SW480 (cell line): ENCODE results near the gene CTIF.

ENCODE experiments used
- DNase-seq: peaks from one replicate; pipeline ENCODE4 v3.0.0-alpha.2; 2016; ENCODE audit warnings: low spot score

The CTIF gene

DNA sequence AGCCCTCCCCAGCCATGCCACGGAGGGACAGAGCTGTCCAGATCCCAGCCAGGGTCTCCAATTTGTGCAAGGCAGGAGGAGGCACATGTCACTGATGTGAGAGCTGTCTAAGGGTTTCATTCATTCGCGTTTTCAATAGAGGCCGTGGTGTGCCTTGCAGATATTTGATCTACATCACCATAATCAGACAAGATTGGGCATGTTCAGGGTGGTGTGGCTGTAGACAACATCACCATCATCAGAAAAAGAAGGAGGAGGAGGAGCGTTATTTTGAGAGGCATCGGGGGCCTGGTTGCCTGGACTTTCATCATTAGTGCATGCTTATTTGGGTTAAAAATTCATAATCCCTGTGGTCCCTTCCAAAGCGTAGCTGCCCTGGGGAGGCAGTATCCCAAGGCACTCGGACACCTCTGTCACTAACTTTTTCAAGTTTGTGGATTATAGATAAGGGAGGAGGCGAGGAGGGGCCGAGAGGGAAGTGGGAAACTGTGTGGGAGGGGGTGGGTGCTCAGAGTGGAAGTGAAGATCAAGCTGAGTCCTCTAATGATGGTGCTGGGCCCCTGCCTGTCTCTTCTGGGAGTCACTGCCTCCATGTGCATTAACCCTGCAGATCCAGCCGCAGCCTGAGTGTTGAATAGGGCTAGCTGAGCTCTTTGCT lies 194.1 kb downstream of the CTIF start:
- DNase-seq = no peak

DNA sequence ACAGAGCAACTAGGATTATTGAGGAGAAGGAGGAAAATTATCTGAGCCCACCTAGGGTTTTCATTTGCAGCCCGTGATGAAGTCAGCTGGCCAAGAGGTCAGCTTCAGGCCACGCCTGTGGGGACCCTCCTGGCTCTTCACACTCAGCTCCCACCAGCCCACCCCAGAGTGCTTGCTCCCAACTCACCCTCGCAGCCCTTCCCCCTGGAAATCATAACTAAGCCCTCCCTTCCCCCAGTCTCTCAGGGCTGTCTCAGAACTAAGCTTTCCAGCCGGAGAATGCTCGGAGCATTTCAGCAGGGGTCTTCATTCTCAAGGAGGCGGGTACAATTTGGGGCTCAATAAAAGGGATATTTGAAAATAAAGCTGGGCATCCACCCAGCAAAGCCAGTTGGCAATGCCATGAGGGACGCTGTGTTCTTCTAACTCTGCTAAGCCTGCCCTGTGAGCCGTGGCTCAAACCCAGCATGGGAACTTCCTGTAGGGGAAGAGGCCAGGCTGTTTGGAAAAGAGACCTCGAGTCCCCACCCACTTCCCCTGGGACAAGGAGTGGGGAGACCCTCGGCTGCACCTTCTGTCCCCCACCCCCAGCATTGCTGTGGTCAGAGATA lies 194.9 kb downstream of the CTIF start:
- DNase-seq = no peak

DNA sequence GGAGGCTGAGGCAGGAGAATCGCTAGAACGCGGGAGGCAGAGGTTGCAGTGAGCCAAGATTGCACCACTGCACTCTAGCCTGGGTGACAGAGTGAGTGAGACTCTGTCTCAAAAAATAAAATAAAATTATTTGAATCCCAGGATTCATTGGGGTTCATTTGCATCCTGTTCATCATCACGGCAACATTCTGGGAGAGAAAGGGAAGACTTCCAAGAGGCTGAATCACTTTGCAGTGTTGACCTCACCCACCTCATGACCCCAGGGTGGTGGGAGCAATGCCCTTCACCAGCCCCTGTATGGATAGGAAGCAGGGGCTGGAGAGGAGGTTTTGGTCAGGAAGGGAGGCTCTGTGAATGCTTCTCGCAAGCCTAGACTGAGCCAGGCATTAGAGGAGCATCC lies 195.6 kb downstream of the CTIF start:
- DNase-seq = no peak

DNA sequence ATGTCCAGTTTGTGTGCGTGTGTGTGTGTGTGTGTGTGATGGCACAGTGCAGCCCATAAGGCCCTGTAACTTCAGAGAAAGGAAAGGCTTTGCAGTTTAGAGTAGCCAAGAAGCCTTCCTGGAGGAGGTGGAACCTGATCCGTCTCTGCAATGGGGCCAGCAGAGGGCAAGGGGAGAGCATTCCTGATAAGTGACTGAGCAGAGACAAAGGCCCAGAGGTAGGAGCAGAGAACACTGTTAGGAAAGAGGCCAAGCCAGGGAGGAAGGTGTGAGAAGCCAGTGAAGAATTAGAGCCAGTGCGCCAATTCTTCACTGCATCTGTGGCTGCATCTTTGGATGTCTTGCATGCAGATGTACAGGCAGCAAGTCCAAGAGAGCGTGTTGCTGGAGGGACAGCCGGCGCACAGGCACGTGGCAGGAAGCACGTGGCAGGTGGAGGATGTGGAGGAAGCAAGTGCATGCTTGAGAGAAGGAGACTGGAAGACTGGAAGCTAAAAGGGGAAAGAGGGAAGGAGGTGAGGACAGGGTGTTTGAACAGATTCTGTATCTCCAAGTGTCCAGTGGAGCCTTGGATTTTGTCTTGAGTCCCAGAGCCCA lies 196.3 kb downstream of the CTIF start:
- DNase-seq = no peak

DNA sequence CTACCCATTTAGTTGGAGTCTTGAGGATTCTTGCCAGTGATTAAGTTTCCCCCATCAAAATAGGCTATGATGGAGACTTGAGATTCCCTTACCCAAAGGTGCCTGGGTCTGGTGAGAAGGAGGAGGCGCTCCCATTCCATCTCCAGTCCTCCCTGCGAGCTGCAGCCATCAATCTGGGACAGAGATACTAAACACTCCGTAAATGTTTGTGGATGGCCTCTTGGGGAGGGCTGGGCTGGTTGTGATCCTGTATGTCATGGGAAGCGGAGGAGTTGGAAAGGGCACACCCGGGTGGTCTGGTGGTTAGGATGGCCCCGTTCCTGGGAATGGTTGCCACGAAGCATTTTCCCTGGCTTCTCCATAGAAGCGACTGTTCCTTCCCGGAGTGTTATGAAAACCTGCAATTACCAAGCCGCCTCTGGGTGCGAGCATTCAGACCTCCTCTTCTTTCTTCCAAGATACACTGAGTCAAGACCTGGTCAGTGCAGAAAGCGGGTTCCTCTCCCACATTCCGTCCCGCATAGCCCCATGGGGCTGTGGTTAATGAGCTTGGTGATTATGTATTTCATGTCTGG lies 196.9 kb downstream of the CTIF start:
- no peak for DNase-seq

DNA sequence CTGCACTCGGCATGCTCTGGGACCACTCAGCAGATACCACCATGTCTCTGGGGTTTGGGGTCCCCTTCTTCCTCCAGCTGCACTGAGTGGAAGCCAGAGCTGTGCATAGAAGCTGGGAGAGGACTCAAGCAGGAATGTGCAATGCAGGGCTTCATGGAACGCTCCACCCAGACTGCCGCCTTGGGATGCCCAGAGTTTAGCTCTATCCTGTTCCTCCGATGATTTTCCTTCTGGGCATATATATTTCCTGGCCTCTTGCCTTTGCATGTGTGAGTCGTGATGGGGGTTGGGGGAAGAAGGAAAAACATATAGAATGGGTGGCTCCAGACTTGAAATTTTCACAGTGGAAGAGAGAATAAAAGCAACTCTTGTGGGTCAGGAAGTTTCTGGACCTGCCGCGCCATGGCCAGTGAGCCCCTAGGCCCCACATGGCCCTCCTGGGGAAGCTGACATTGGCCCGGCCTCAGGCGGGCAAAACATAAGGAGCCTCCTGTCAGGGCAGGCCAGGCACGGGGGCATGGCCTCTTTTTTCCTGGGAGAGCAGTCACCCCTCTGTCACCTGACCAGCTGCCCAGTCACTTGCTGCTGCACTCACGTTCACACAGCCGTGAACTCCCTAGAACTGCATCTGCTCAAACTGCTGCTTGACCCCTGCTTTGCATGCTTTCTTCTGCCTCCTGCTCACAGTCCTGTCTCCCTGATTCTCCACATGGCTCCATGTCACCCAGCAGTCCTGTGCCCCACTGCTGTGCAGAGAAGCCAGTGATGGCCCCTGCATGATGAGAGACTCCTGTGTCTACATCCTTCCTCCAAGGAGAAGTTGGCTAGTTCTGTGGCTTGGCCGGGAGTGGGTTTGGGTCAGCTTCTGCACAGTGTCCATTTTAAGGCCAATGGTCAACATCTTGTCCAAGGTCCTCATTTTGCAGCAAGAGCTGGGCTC lies 197.8 kb downstream of the CTIF start:
- DNase-seq = no peak

DNA sequence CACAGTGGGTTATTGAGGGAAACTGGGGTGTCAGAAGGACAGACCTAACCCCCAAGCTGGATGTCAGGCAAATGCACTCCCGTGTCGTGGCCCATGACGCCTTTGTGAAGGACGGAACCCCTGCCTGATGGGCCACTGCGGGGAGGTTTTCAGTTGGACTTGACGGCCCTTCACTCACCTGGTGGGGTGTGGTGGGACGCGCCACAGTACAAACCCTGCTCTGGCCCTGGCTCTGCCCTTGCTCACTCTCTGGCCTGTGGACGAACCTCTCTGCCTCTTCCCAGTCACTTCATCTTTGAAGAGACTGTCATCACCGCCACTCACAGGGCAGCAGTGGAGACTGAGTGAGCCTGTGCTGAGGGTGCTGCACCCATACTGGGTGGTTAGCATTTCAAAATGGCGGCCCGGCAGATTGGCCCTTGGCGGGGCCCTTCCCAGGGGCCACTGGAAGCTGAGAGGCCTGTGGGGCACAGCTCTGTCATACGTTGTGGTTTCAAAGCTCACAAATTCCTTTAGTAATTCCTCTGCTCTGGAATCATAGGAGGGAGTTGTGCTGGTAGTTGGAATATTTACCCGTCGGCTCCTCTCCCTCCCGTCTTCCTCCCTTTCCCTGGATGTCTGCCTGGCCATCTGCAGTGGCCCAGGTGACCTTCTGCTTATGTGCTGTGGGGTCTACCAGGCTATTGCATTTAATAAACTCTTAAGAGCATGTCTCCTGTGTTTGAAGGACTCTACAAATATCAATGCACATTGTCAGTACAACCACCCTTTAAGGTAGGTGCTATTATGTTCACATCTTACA lies 200.6 kb downstream of the CTIF start:
- no peak for DNase-seq

DNA sequence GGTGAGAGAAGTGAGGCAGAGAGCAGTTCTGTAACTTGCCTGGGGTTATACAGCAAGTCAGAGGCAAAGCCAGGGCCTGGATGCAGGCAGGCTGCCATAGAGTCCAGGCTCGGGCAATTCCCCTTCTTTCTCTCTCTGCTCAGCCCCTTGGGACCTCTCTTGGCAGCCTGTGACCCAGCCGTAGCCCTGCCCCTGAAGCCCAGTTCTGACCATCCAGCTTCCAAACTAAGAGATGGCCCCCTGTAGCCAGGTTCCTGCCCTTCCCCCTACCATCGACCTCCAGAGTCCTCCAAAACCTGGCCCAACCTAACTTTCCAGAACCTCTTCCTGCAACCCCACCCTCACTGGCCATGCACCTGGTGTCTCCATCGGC lies 201.2 kb downstream of the CTIF start:
- no peak for DNase-seq

DNA sequence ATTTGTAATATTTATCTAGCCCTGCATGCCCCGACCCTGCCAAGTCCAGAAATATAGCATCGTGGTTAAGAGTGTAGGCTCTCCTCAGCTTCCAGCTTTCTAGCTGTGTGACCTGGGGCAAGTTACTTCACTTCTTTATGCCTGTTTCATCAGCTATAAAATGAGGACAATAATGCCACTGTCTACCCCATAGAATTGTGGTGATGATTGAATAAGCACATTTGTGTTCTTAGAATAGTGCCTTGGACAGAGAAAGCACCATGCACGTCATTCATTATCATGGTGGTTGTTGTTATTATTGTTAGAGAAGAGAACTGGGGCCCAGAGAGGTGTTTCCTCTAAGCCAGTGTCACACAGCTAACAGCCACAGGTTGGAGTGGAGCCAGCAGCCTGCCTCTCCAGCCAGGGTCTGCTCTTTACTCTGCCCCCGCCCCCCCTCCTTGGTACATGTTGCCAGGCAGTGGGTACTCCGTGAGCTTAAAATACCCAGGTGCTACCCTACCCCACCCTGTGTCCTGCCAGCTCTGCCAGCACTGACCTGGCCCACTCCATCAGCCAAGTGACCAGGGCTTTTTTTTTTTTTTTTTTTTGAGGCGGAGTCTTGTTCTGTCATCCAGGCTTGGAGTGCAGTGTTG lies 202.1 kb downstream of the CTIF start:
- no peak for DNase-seq

DNA sequence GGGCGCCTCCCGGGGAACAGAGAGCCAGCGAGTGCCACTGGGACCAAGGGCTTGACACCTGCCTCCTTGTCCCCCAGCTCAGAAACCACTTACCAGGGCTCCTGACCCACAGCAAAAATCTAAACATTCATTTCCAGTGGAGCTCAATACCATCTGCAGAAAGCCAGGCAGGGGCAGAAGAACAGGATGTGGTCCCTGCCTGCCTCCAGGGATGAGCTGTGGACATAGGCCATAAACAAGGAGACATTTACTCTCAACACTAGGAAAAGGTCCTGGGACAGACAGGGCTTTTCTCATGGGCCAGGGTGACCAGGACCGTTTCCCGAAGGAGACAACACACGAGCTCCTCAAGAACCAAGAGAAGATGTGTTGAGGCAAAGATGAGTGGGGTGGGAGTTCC lies 203.0 kb downstream of the CTIF start:
- DNase-seq = no peak

DNA sequence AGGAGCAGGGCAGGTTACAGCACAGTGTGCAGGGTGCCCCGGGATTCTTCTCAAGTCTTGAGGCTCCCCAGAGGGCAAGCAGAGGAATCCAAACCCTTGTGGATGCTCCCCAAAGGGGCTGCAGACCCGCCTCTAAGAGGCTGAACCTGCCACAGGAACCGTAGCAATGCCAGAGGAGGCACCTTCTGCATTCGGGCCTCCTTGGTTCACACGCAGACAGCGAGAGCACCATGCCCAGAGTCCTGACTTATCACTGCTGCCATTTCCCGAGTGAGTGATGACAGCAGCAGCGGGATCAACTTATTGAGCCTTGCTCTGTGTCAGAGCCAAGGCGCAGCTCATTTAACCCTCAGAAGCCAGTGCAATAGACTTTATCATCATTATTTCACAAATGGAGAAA lies 203.5 kb downstream of the CTIF start:
- no peak for DNase-seq

DNA sequence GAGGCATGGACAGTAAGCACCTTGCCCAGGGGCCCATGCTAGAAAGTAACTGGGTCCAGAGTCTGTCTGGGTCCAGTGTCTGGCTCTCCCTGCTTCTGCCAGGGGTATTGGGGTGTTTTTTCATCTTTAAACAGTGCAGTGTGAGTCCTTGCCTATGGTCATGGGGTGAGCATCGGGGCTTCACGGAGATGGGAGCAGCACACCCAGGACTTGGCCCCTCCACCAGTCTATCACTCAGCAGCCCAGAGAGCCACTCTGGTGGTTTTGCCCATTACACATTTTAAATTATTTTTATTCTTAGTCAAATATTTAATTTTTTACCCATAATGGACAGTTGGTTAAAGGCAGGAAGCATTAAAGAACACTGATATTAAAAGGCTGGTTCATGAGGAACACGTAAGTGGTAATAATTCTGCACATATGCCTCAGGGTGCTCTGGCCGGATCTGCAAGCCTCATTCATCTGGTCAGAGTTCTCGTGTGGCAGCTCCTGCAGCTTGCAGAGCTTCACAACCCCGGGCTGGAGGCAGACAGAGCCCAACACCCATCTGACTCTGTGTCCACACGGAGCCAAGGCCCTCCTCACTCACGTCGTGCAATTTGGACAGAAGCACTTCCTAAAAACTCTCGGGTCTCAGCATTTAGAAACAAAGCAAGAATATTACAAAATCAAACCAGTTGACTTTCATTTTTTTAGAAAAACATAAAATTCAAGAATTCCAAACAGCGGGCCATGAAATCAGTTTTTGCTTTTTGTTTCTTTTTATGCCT lies 204.1 kb downstream of the CTIF start:
- no peak for DNase-seq

DNA sequence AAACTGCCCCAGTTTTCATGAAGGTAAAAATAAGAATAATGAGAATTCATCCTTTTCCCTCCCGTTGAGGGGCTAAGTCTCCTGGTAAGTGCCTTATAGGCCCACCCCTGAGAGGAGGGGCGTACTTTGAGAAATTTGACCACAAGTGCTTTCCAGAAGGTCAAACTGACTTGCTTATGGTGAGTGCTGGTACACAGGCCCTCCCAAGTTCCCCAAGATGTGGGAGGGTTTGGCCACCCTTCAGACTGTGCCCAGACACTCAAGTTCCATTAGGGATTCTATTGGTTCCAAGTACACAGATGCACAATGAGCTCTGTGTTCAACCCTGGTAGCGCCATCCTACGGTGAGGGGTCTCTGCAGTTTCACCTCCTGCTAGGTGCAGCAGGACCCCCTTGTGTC lies 205.1 kb downstream of the CTIF start:
- DNase-seq = no peak

DNA sequence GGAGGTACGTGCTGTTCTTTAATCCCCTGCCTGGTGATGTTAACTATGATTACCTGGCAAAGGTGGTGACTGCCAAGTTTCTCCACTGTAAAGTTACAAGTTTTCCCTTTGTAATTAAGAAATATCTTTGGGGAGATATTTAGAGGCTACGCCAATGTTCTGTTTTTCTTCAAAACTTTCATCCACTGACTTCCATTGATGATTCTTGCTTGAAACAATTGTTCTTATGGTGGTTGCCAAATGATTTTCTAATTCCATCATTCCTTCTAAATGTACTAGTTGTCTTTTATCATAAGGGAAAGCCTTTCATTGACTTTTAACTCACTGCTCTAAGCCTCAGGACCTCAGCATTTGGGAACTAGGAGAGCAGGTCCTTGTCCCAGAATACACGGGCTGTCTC lies 206.5 kb downstream of the CTIF start:
- no peak for DNase-seq

DNA sequence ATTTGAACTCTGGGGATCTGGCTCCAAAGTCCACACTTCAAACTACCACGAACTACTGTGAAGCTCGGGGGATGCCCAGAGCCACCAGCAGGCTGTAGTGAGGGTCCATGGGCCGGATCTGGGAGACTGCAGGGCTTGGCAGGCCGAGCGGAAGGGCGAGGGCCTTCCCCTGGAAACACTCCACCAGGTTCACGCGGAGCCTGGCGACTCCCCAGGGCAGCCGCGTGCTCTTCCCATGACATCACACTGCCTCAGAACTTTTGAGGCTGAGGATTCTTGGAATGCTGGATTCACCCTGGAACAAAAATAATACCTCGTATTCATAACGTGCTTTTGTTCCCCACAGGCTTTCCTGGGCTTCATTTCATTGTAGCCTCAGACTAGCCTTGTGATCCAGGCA lies 210.9 kb downstream of the CTIF start:
- DNase-seq = no peak

DNA sequence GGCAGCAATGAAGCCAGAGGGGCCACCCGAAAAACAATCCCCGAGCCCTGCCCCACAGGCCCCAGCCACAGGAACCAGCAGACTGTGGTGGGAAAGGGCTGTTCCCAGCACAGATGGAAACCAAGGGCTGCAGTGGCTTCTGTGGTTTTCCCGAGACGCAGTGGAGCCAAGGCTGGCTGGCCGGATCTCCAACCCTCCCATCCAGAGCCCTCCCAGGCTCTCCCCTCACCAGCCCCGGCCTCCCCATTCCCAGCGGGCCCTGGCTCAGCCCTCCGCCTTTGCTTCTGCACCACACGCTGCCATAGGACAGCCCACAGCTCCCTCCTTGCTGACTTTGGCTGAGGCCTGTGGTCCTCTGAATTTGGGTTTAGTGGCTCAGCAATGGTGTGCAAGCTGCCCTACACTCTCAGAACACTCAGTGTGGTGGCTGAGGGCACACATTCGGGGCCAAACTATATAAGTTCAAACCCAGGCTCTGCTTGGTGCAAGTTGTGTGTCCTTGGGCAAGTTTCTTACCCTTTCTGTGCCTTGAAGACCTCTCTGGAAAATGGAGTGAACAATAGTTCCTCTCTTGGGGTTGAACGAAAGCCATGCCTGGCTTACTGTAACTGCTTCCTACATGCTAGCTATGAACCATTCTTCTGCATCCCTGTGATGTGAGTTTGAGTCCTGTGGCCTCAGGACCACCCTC lies 211.8 kb downstream of the CTIF start:
- DNase-seq = no peak

DNA sequence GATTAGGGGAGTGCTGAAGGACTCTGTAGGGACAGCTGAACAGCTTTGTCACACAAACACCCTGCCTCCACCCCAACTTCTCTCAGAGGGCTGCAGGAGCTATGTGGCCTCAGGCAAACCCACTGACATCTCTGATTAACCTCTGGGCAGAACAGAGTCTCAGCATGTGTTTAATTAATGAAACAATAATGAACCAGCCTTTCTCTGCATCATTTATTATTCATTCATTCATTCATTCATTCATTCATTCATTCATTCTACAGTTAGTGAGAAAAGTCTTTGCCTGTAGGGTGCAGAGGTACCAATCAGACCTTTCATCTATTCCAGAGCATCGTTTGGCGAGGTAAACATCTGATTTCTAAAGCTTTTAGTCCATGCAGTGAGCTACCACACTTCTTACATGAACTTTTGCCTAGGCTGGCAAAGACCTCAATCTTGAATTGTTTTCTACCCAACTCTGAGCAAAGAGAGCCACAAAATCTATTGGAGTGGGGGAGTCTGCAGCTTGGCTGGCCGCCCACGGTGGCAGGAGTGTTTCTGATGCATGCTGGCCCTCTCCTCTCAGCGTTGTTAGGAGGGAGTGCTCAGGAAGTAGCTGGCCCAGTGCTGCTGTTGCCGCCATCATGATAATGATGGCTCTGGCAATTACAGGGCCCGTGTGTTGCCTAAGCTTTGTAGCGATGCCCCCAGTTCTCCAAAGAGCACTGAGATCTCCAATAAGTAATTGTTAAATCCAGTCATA lies 213.1 kb downstream of the CTIF start:
- no peak for DNase-seq

DNA sequence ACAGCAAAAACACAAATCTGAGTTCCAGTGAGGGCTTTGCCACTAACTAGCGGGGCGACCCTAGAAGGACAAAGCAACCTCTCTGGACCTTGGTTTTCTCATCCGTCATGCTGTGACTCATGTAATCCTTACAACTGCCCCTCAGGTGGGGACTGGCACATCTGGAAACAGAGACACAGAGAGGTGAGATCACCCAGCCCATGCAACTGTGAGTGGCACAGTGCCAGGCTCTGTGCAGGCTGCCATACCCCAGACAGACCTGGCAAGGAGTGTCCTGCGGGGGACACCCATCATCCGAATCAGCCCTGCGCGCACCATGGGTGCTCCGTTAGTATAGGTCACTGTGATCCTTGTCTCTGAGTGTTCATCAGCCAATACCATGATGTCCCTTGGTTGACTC lies 213.6 kb downstream of the CTIF start:
- no peak for DNase-seq

DNA sequence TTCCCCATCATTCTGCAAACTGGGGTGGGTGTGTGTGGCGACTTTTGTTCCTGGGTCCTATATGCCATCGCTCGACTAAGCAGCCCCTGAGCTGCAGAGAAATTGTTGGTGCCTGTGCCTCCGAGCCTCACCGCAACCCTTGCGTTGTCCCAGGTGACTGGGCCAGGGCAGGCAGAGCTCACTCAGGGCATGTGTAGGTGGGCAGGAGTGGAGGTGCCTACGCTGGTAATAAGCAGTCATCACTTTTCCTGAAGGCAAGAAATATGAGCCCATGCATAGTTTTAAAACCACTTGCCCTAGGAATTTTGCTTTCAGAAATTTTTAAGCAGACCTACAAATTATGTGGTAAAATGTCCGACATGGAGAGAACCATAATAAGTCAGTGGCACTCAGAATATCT lies 214.1 kb downstream of the CTIF start:
- DNase-seq = no peak
